Motor neuron (in vitro differentiated cells): ENCODE results near the gene MCAM. TPM values are rescaled to one million over a fixed set of nuclear protein-coding genes. Genes with fewer than 3 reads are reported as not detected.

Source experiments
- ATAC-seq, 8 experiments: fragments of 200-7000 bp; cut with Tn5 transposase; replicated peaks in 6 of 8; 2 replicates each; pipeline ENCODE4 v1.8.0; 2021; ENCODE audit warnings: mild to moderate bottlenecking in 8 of 8, moderate library complexity in 8 of 8
- H3K27ac ChIP-seq, 2 donors: fragments of 250-450 bp; sonication (Bioruptor Pico); 2 replicates each; pipeline ENCODE4 v1.9.0; 2021; ENCODE audit warnings: antibody characterized with exemption in 2 of 2, mild to moderate bottlenecking in 2 of 2, moderate library complexity in 1 of 2
- H3K4me1 ChIP-seq, 2 donors: fragments of 250-450 bp; sonication (Bioruptor Pico); replicated peaks in 1 of 2; 2 replicates each; pipeline ENCODE4 v1.6.1; 2021; ENCODE audit warnings: antibody characterized with exemption in 2 of 2, mild to moderate bottlenecking in 2 of 2, moderate library complexity in 1 of 2
- H3K4me3 ChIP-seq, 5 donors: fragments of 250-450 bp; sonication (Bioruptor Pico); 2 replicates each; pipeline ENCODE4 v1.9.0; 2021; ENCODE audit warnings: antibody characterized with exemption in 5 of 5, mild to moderate bottlenecking in 5 of 5, moderate library complexity in 4 of 5
- WGBS, 10 experiments: fragments of 450-650 bp; shearing (Covaris generic); methylation state at CpG; one replicate each; pipeline ENCODE4 v1.0.0; 2022; 5-methylcytosine and 5-hydroxymethylcytosine counted together
- in situ Hi-C, 9 experiments: fragments of 400-800 bp; cut with MboI; loops; one replicate each; pipeline ENCODE4 v1.15.0; 2021; ENCODE audit warnings: low sequenced_read_pairs in 9 of 9, low pct_unique_long_range_greater_than_20kb in 2 of 9; ENCODE audit not compliant: unreplicated experiment in 9 of 9
- total RNA-seq, 8 experiments: library from RNA; unstranded; fragments of 300-600 nt; gene quantifications; 2 replicates each; pipeline versions ENCODE4 v1.2.3 to v1.2.4, GENCODE V29; 2022

MCAM gene
- total RNA-seq, 8 experiments from 2014 or later, result 2.0 to 78.9 (median 10.4) TPM

GRCh38 chr11:119293461-119293860, 23.5 kb downstream of the MCAM start:
- in situ Hi-C loops, result no loop called here
- no peak overlapping the region for H3K27ac ChIP-seq
- H3K4me3 ChIP-seq, result no peak overlapping the region
- 95 to 100% (median 100%) methylated on average over 1 to 3 of the region's 3 CpGs; no CpG with 5 or more reads in 1 of the 10 experiments for WGBS, 10 experiments
- H3K4me1 ChIP-seq, result no peaks in the 10 kb centered on the region
- ATAC-seq, result no peak

GRCh38 chr11:119290894-119291497, 25.9 kb downstream of the MCAM start:
- H3K4me3 ChIP-seq, result no peak overlapping the region
- H3K27ac ChIP-seq, result no peak overlapping the region
- no peaks in the 10 kb centered on the region for H3K4me1 ChIP-seq
- ATAC-seq, result no peak
- in situ Hi-C loops, result no loop called here
- WGBS, 10 experiments, result 86 to 100% (median 96%) methylated on average over 2 to 6 of the region's 10 CpGs; no CpG with 5 or more reads in 3 of the 10 experiments

- H3K4me1 ChIP-seq, result no peaks in the 10 kb centered on the region
- in situ Hi-C loops, result no loop called here
- H3K27ac ChIP-seq, result no peak overlapping the region
- H3K4me3 ChIP-seq, result no peak overlapping the region
- WGBS, 10 experiments, result 92 to 100% (median 100%) methylated on average over 1 to 3 of the region's 3 CpGs; no CpG with 5 or more reads in 1 of the 10 experiments
- ATAC-seq, result no peak
These were observed 28.7 kb downstream of the MCAM start for GRCh38 chr11:119288219-119288618.

- ATAC-seq, result no peak
- no peaks in the 10 kb centered on the region for H3K4me1 ChIP-seq
- in situ Hi-C loops, result no loop called here
- no peak overlapping the region for H3K4me3 ChIP-seq
- WGBS, 10 experiments, result 83 to 100% (median 92%) methylated on average over 1 to 7 of the region's 9 CpGs; no CpG with 5 or more reads in 2 of the 10 experiments
- no peak overlapping the region for H3K27ac ChIP-seq
These were observed 31.5 kb downstream of the MCAM start for GRCh38 chr11:119285431-119285830.

- Histone ChIP-seq H3K4me3 (no peak overlapping the region), H3K27ac (no peak overlapping the region), H3K4me1 (no peaks in the 10 kb centered on the region)
- 33 to 100% (median 77%) methylated on average over 1 to 9 of the region's 9 CpGs; no CpG with 5 or more reads in 3 of the 10 experiments for WGBS, 10 experiments
- in situ Hi-C loops, result no loop called here
- ATAC-seq, result peak in 4 of 8 experiments; percentile 44 to 77 (median 74)
These were observed 32.4 kb downstream of the MCAM start for GRCh38 chr11:119284344-119285157.

- no peak overlapping the region for H3K4me3 ChIP-seq
- H3K4me1 ChIP-seq, result no peaks in the 10 kb centered on the region
- WGBS, 10 experiments, result 79 to 100% (median 93%) methylated on average over 1 to 4 of the region's 7 CpGs
- H3K27ac ChIP-seq, result no peak overlapping the region
- in situ Hi-C loops, result no loop called here
- ATAC-seq, result no peak
These were observed 34.4 kb downstream of the MCAM start for GRCh38 chr11:119282495-119282894.

- Histone ChIP-seq H3K4me1 (no peaks in the 10 kb centered on the region), H3K4me3 (no peak overlapping the region), H3K27ac (no peak overlapping the region)
- ATAC-seq, result no peak
- in situ Hi-C loops, result no loop called here
- WGBS, 10 experiments, result 67 to 100% (median 100%) methylated on average over 1 of the region's 1 CpG; no CpG with 5 or more reads in 2 of the 10 experiments
These were observed 39.3 kb downstream of the MCAM start for GRCh38 chr11:119277660-119278059.

- 56 to 100% (median 93%) methylated on average over 2 to 6 of the region's 6 CpGs; no CpG with 5 or more reads in 1 of the 10 experiments for WGBS, 10 experiments
- in situ Hi-C loops, result no loop called here
These were observed 43.2 kb downstream of the MCAM start for GRCh38 chr11:119273721-119274120.

GRCh38 chr11:119267645-119268044, 49.3 kb downstream of the MCAM start:
- WGBS, 10 experiments, result 68 to 100% (median 95%) methylated on average over 1 to 5 of the region's 5 CpGs; no CpG with 5 or more reads in 2 of the 10 experiments
- Histone ChIP-seq H3K4me3 (no peak overlapping the region), H3K27ac (no peak overlapping the region), H3K4me1 (no peaks in the 10 kb centered on the region)
- no peak for ATAC-seq
- in situ Hi-C loops, result no loop called here

More at GRCh38 chr11:119273721-119274120, 43.2 kb downstream of the MCAM start:
- H3K4me1 ChIP-seq, result no peaks in the 10 kb centered on the region
- H3K4me3 ChIP-seq, result no peak overlapping the region
- H3K27ac ChIP-seq, result no peak overlapping the region
- no peak for ATAC-seq

- ATAC-seq, result no peak
- no peaks in the 10 kb centered on the region for H3K4me1 ChIP-seq
- no peak overlapping the region for H3K27ac ChIP-seq
- H3K4me3 ChIP-seq, result no peak overlapping the region
- in situ Hi-C loops, result no loop called here
- WGBS, 10 experiments, result 87 to 100% (median 94%) methylated on average over 2 to 7 of the region's 7 CpGs
These were observed 50.2 kb downstream of the MCAM start for GRCh38 chr11:119266517-119267255.

GRCh38 chr11:119266063-119266462, 50.9 kb downstream of the MCAM start:
- no peak overlapping the region for H3K4me3 ChIP-seq
- H3K27ac ChIP-seq, result no peak overlapping the region
- H3K4me1 ChIP-seq, result no peaks in the 10 kb centered on the region
- 93 to 100% (median 98%) methylated on average over 1 to 3 of the region's 3 CpGs for WGBS, 10 experiments
- in situ Hi-C loops, result no loop called here
- ATAC-seq, result no peak

GRCh38 chr11:119263352-119263940, 53.5 kb downstream of the MCAM start:
- no peak overlapping the region for H3K27ac ChIP-seq
- no peak overlapping the region for H3K4me3 ChIP-seq
- WGBS, 10 experiments, result 14 to 82% (median 59%) methylated on average over 2 to 3 of the region's 3 CpGs
- ATAC-seq, result no peak
- in situ Hi-C loops, result no loop called here
- H3K4me1 ChIP-seq, result no peaks in the 10 kb centered on the region
